HG03064 (cell line): Measurements from ENCODE around the gene OR2J2.
"Not testable (repeated sequence)": the region's sequence is repeated elsewhere in the genome, so short reads cannot be mapped to it uniquely, and the experiment has no call there.

Experiments
- ATAC-seq: cut with Tn5 transposase; IDR thresholded peaks from one replicate; pipeline ENCODE4 v1.9.1; 2021; ENCODE audit warnings: low read depth; ENCODE audit not compliant: unreplicated experiment

OR2J2 gene

GRCh38 chr6:29218056-29218455, 47.3 kb downstream of the OR2J2 start:
- not testable (repeated sequence) for ATAC-seq
